T-helper 1 cell treated with Interleukin-12 subunit alpha and Interleukin-12 subunit beta and Interleukin-4 antibody, amounts not matched to agents 30 μg/mL and 1 μg/mL, for 36 hours (primary cell): ENCODE results near the gene CFAP61.

Experiments
- H3K27ac Mint-ChIP-seq: one replicate; pipeline ENCODE4 v1.8.0; 2021; ENCODE audit warnings: mild to moderate bottlenecking, mixed read lengths
- H3K27me3 Mint-ChIP-seq: one replicate; pipeline ENCODE4 v1.8.0; 2021; ENCODE audit warnings: low read depth, mixed read lengths
- H3K36me3 Mint-ChIP-seq: one replicate; pipeline ENCODE4 v1.8.0; 2021; ENCODE audit warnings: low read depth, mixed read lengths
- H3K4me1 Mint-ChIP-seq: one replicate; pipeline ENCODE4 v1.8.0; 2021; ENCODE audit warnings: low read depth, mixed read lengths
- H3K4me3 Mint-ChIP-seq: one replicate; pipeline ENCODE4 v1.8.0; 2021; ENCODE audit warnings: mild to moderate bottlenecking, moderate library complexity, mixed read lengths
- H3K9me3 Mint-ChIP-seq: one replicate; pipeline ENCODE4 v1.8.0; 2021; ENCODE audit warnings: mixed read lengths

CFAP61 gene

GRCh38 chr20:20019123-20019522 is 33.2 kb upstream of the CFAP61 start:
- H3K9me3 Mint-ChIP-seq: no peaks in the 10 kb centered on the region
- H3K27me3 Mint-ChIP-seq: no peaks in the 10 kb centered on the region
- peak overlapping the region; percentile 89 for H3K4me3 Mint-ChIP-seq
- peak overlapping the region; percentile 22 for H3K27ac Mint-ChIP-seq
- peaks cover 51% of the 10 kb centered on the region for H3K4me1 Mint-ChIP-seq
- peaks cover 4% of the 10 kb centered on the region for H3K36me3 Mint-ChIP-seq

- peaks cover 7% of the 10 kb centered on the region for H3K36me3 Mint-ChIP-seq
Observed at GRCh38 chr20:20020908-20021307, 31.4 kb upstream of the CFAP61 start.

GRCh38 chr20:20021835-20022234 is 30.5 kb upstream of the CFAP61 start:
- peak overlapping the region; percentile 87 for H3K27ac Mint-ChIP-seq
- H3K36me3 Mint-ChIP-seq: peaks cover 9% of the 10 kb centered on the region
- peak overlapping the region; percentile 40 for H3K4me3 Mint-ChIP-seq
- no peaks in the 10 kb centered on the region for H3K9me3 Mint-ChIP-seq
- H3K4me1 Mint-ChIP-seq: peaks cover 49% of the 10 kb centered on the region
- no peaks in the 10 kb centered on the region for H3K27me3 Mint-ChIP-seq

More at GRCh38 chr20:20020908-20021307, 31.4 kb upstream of the CFAP61 start:
- H3K27ac Mint-ChIP-seq: peak overlapping the region; percentile 87
- no peaks in the 10 kb centered on the region for H3K9me3 Mint-ChIP-seq
- peak overlapping the region; percentile 2 for H3K4me3 Mint-ChIP-seq
- H3K4me1 Mint-ChIP-seq: peaks cover 53% of the 10 kb centered on the region
- no peaks in the 10 kb centered on the region for H3K27me3 Mint-ChIP-seq

- Mint-ChIP-seq H3K4me3 (peak overlapping the region; percentile 52), H3K27me3 (no peaks in the 10 kb centered on the region), H3K36me3 (peaks cover 10% of the 10 kb centered on the region), H3K27ac (peak overlapping the region; percentile 81), H3K4me1 (peaks cover 46% of the 10 kb centered on the region), H3K9me3 (no peaks in the 10 kb centered on the region)
Observed at GRCh38 chr20:20022498-20022897, 29.8 kb upstream of the CFAP61 start.

- Mint-ChIP-seq H3K36me3 (peaks cover 9% of the 10 kb centered on the region), H3K4me1 (peaks cover 40% of the 10 kb centered on the region), H3K27me3 (no peaks in the 10 kb centered on the region), H3K9me3 (no peaks in the 10 kb centered on the region), H3K4me3 (no peak overlapping the region), H3K27ac (peak overlapping the region; percentile 27)
Observed at GRCh38 chr20:20023395-20023794, 28.9 kb upstream of the CFAP61 start.

- Mint-ChIP-seq H3K27ac (no peak overlapping the region), H3K36me3 (peaks cover 12% of the 10 kb centered on the region), H3K27me3 (no peaks in the 10 kb centered on the region), H3K9me3 (no peaks in the 10 kb centered on the region), H3K4me1 (peaks cover 32% of the 10 kb centered on the region), H3K4me3 (no peak overlapping the region)
Observed at GRCh38 chr20:20024942-20025341, 27.4 kb upstream of the CFAP61 start.

- H3K27me3 Mint-ChIP-seq: no peaks in the 10 kb centered on the region
- no peaks in the 10 kb centered on the region for H3K9me3 Mint-ChIP-seq
- H3K27ac Mint-ChIP-seq: no peak overlapping the region
- H3K36me3 Mint-ChIP-seq: peaks cover 17% of the 10 kb centered on the region
- H3K4me1 Mint-ChIP-seq: peaks cover 14% of the 10 kb centered on the region
- no peak overlapping the region for H3K4me3 Mint-ChIP-seq
Observed at GRCh38 chr20:20027284-20027683, 25.0 kb upstream of the CFAP61 start.

GRCh38 chr20:20031790-20032189 is 20.5 kb upstream of the CFAP61 start:
- Mint-ChIP-seq H3K4me1 (peaks cover 3% of the 10 kb centered on the region), H3K27me3 (no peaks in the 10 kb centered on the region), H3K9me3 (no peaks in the 10 kb centered on the region), H3K27ac (no peak overlapping the region), H3K36me3 (peaks cover 27% of the 10 kb centered on the region), H3K4me3 (no peak overlapping the region)

- H3K4me1 Mint-ChIP-seq: no peaks in the 10 kb centered on the region
- no peaks in the 10 kb centered on the region for H3K9me3 Mint-ChIP-seq
- H3K36me3 Mint-ChIP-seq: peaks cover 39% of the 10 kb centered on the region
- no peaks in the 10 kb centered on the region for H3K27me3 Mint-ChIP-seq
- no peak overlapping the region for H3K27ac Mint-ChIP-seq
- no peak overlapping the region for H3K4me3 Mint-ChIP-seq
Observed at GRCh38 chr20:20034486-20034885, 17.8 kb upstream of the CFAP61 start.

- H3K27ac Mint-ChIP-seq: no peak overlapping the region
- H3K36me3 Mint-ChIP-seq: peaks cover 40% of the 10 kb centered on the region
- H3K4me3 Mint-ChIP-seq: no peak overlapping the region
- H3K4me1 Mint-ChIP-seq: no peaks in the 10 kb centered on the region
- no peaks in the 10 kb centered on the region for H3K9me3 Mint-ChIP-seq
- H3K27me3 Mint-ChIP-seq: no peaks in the 10 kb centered on the region
Observed at GRCh38 chr20:20036756-20037155, 15.6 kb upstream of the CFAP61 start.

GRCh38 chr20:20037960-20038359 is 14.4 kb upstream of the CFAP61 start:
- Mint-ChIP-seq H3K27me3 (no peaks in the 10 kb centered on the region), H3K4me3 (no peak overlapping the region), H3K4me1 (no peaks in the 10 kb centered on the region), H3K36me3 (peaks cover 48% of the 10 kb centered on the region), H3K9me3 (no peaks in the 10 kb centered on the region), H3K27ac (no peak overlapping the region)

- peaks cover 53% of the 10 kb centered on the region for H3K36me3 Mint-ChIP-seq
- no peak overlapping the region for H3K4me3 Mint-ChIP-seq
- H3K27me3 Mint-ChIP-seq: no peaks in the 10 kb centered on the region
- H3K4me1 Mint-ChIP-seq: no peaks in the 10 kb centered on the region
- H3K27ac Mint-ChIP-seq: no peak overlapping the region
- H3K9me3 Mint-ChIP-seq: no peaks in the 10 kb centered on the region
Observed at GRCh38 chr20:20038586-20038985, 13.7 kb upstream of the CFAP61 start.

GRCh38 chr20:20039752-20040387 is 12.5 kb upstream of the CFAP61 start:
- Mint-ChIP-seq H3K27ac (no peak overlapping the region), H3K9me3 (no peaks in the 10 kb centered on the region), H3K4me3 (no peak overlapping the region), H3K27me3 (no peaks in the 10 kb centered on the region), H3K4me1 (no peaks in the 10 kb centered on the region), H3K36me3 (peaks cover 60% of the 10 kb centered on the region)

- no peaks in the 10 kb centered on the region for H3K27me3 Mint-ChIP-seq
- H3K4me1 Mint-ChIP-seq: peaks cover 20% of the 10 kb centered on the region
- no peaks in the 10 kb centered on the region for H3K9me3 Mint-ChIP-seq
- H3K4me3 Mint-ChIP-seq: peak overlapping the region; percentile 96
- peaks cover 28% of the 10 kb centered on the region for H3K36me3 Mint-ChIP-seq
- H3K27ac Mint-ChIP-seq: peak overlapping the region; percentile 95
Observed at GRCh38 chr20:20051767-20052073, 612 bp upstream of the CFAP61 start.

- Mint-ChIP-seq H3K9me3 (no peaks in the 10 kb centered on the region), H3K27ac (no peak overlapping the region), H3K4me1 (no peaks in the 10 kb centered on the region), H3K27me3 (peaks cover 20% of the 10 kb centered on the region), H3K36me3 (no peaks in the 10 kb centered on the region), H3K4me3 (no peak overlapping the region)
Observed at GRCh38 chr20:20060234-20060998, 8.1 kb downstream of the CFAP61 start.
